ENCODE results near the gene RAMP1.

DNA sequence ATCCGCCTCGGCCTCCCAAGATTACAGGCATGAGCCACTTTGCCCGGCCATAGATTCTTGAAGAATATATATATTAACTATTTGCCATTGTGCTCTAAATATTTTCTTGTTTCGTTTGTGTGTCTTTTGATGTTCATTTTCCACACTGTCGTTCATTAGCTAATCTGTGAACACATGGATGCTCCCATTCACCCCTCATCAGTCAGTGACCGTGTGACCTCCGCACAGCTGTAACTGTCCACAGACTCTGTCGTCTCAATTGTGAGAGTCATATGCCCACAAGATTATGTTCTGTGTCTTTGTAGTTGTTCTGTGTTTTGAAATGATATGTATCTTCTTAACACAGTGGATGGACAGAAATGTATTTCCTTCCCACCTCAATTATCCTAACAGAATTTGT lies 29.6 kb downstream of the RAMP1 start:
- TF ChIP-seq, protein P1, sequence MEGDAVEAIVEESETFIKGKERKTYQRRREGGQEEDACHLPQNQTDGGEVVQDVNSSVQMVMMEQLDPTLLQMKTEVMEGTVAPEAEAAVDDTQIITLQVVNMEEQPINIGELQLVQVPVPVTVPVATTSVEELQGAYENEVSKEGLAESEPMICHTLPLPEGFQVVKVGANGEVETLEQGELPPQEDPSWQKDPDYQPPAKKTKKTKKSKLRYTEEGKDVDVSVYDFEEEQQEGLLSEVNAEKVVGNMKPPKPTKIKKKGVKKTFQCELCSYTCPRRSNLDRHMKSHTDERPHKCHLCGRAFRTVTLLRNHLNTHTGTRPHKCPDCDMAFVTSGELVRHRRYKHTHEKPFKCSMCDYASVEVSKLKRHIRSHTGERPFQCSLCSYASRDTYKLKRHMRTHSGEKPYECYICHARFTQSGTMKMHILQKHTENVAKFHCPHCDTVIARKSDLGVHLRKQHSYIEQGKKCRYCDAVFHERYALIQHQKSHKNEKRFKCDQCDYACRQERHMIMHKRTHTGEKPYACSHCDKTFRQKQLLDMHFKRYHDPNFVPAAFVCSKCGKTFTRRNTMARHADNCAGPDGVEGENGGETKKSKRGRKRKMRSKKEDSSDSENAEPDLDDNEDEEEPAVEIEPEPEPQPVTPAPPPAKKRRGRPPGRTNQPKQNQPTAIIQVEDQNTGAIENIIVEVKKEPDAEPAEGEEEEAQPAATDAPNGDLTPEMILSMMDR (conservative IDR thresholded peaks at IDR 0.05 in 1 of 2, IDR thresholded peaks at IDR 0.05 in 1 of 2; ENCODE audit: low read depth in 1 of 2, low read length in 2 of 2) = no peak
- no peak for TF ChIP-seq EZH2 (IDR thresholded peaks at IDR 0.05; ENCODE audit: low read length, missing control alignments)

Measured in fibroblast of lung (primary cell).